Fibroblast of villous mesenchyme (primary cell): ENCODE measurements around the gene PCSK5. TPM values are rescaled to one million over a fixed set of nuclear protein-coding genes. Genes with fewer than 3 reads are reported as not detected.

Experiments used
- DNase-seq: peaks from one replicate; pipeline ENCODE4 v3.0.0-alpha.2; 2010; ENCODE audit warnings: low read depth
- H3K4me3 ChIP-seq: 2 replicates; pipeline ENCODE4 v1.5.1; 2011; ENCODE audit warnings: low read depth, mild to moderate bottlenecking, low read length
- total RNA-seq: library from RNA; depleted of rRNA; stranded (reverse); fragments of >200 nt; gene quantifications from 2 replicates; pipeline ENCODE4 v1.2.3, GENCODE V29; 2012
- TF ChIP-seq, protein P1 (sequence below): IDR thresholded peaks from 2 replicates; pipeline ENCODE4 v1.5.1; 2012; ENCODE audit warnings: low read depth, mild to moderate bottlenecking, low read length; ENCODE audit not compliant: insufficient read depth

PCSK5 gene
- total RNA-seq, 1 donor = 1.7 TPM

- no peak for DNase-seq
- TF ChIP-seq, protein P1, sequence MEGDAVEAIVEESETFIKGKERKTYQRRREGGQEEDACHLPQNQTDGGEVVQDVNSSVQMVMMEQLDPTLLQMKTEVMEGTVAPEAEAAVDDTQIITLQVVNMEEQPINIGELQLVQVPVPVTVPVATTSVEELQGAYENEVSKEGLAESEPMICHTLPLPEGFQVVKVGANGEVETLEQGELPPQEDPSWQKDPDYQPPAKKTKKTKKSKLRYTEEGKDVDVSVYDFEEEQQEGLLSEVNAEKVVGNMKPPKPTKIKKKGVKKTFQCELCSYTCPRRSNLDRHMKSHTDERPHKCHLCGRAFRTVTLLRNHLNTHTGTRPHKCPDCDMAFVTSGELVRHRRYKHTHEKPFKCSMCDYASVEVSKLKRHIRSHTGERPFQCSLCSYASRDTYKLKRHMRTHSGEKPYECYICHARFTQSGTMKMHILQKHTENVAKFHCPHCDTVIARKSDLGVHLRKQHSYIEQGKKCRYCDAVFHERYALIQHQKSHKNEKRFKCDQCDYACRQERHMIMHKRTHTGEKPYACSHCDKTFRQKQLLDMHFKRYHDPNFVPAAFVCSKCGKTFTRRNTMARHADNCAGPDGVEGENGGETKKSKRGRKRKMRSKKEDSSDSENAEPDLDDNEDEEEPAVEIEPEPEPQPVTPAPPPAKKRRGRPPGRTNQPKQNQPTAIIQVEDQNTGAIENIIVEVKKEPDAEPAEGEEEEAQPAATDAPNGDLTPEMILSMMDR = no peak
- no peak overlapping the region for H3K4me3 ChIP-seq
Measured at GRCh38 chr9:76103531-76104315, 213.2 kb downstream of the PCSK5 start.

- peak; percentile 4 for DNase-seq
- H3K4me3 ChIP-seq = no peak overlapping the region
- TF ChIP-seq, protein P1 = no peak
Measured at GRCh38 chr9:76107482-76107881, 217.0 kb downstream of the PCSK5 start.

DNA sequence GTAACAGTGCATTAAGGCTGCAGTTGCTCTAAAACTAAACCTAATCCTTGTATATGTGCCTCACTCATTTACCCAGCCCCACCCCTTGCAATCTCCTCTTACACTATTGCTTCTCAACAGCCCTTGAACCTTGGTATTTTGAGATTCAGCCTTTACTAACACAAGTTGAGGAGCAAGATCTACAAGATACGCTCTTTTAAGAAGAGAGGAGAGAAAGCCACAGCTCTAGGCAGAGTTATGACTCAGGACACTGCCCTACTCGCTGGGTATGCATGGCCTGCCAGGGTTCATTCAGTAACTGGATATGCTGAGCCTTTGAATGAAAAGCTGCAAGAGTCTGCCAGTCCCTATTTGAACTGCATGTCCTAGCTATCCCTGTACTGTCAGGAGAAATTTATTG is 219.5 kb downstream of the PCSK5 start:
- DNase-seq = peak; percentile 3
- TF ChIP-seq, protein P1 = no peak
- H3K4me3 ChIP-seq = no peak overlapping the region

DNA sequence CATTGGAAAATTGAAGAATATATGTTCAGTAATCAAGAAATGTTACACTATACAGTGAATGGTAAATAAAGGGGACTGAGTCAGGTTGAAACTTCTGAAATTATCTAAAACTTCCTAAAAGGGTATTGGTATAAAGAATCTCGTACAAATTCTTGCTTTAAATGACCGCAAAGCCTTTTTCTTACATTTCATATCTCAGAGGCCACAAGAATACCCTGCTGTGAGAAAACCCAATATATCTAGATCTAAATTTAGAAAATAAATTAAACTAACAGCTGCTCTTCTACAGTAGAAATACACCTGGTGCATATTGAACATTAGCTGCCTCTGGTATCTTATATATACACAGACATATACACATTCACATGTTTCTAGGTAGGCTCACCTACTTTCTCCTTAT is 221.7 kb downstream of the PCSK5 start:
- no peak for DNase-seq
- TF ChIP-seq, protein P1 = no peak
- no peak overlapping the region for H3K4me3 ChIP-seq

GRCh38 chr9:76114144-76114543 is 223.7 kb downstream of the PCSK5 start:
- H3K4me3 ChIP-seq = no peak overlapping the region
- TF ChIP-seq, protein P1 = no peak
- DNase-seq = peak; percentile 38

GRCh38 chr9:76115396-76115795 is 224.9 kb downstream of the PCSK5 start:
- DNase-seq = no peak
- H3K4me3 ChIP-seq = no peak overlapping the region
- TF ChIP-seq, protein P1 = no peak
